Measurements from ENCODE around the gene ATP2A1.
"Not testable (repeated sequence)": the region's sequence is repeated elsewhere in the genome, so short reads cannot be mapped to it uniquely, and the experiment has no call there.

ATP2A1 gene

GRCh38 chr16:28910086-28911031, 32.1 kb downstream of the ATP2A1 start:
- no peak for DNase-seq (ENCODE audit: low read depth)

DNA sequence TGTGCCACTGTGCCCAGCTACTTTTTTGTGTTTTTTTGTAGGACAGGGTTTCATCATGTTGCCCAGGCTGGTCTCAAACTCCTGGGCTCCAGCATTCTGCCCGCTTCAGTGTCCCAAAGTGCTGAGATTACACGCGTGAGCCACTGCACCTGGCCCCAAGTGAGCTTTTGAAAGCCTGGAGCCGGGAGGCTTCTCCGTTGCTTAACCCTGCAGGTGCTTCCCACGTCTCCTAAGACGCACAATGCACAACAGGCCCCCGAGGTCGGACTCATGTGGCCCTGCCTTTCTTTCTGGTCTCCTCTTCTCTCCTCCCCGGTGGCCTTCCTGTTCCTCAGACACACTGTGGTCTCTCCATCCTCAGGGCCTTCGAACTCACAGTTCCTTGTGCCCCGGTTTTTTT, 34.3 kb downstream of the ATP2A1 start:
- DNase-seq (ENCODE audit: low read depth): no peak

DNA sequence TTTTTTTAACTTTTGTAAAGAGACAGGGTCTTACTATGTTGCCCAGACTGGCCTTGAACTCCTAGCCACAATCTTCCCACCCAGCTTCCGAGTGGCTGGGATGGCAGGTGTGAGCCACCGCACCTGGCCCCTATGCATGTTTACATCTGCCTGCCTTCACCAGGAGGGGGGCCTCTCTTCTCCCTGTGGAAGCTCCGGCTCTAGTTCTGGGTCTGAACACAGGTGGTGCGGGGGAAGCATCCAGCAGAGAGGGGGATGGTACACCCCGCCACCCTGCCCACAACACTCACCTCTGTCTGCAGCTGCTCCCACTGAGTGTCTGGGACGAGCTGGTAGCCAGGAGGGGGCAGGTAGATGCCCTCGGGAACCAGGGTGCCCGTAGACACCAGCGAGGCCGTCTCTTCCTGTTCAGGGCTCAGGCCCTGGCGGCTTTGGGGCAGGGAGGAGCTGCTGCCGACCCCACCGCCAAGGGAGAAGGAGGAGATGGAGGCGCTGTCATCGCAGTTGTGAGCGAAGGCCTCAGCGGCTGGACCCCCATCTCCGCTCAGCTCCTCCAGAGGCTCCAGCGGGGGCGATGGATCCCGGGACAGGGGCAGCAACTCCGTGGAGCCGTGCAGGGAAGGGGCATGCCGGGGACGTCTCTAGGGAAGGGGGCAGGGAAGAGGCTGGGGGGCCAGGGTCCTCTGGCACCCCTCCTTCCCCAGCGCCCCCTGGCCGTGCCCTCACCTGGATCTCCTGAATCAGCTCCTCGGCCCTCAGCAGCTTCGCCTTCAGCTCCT, 35.8 kb downstream of the ATP2A1 start:
- no peak for DNase-seq (ENCODE audit: low read depth)

DNA sequence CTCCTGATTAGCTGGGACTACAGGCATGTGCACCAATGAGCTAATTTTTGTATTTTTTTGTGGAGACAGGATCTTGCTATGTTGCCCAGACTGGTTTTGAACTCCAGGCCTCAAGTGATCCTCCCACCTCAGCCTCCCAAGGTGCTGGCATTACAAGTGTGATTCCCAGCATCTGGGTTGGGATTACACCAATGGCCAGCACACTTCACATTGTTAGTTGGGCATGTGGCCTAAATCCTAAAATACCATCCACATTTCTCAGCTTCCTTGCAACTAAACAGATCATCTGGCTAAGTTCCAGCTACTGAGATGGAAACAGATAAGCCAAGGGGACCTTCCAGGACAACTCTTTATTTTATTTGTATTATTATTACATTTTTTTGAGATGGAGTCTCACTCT, 36.9 kb downstream of the ATP2A1 start:
- DNase-seq (ENCODE audit: low read depth): no peak

GRCh38 chr16:28917095-28917494, 38.8 kb downstream of the ATP2A1 start:
- no peak for DNase-seq (ENCODE audit: low read depth)

DNA sequence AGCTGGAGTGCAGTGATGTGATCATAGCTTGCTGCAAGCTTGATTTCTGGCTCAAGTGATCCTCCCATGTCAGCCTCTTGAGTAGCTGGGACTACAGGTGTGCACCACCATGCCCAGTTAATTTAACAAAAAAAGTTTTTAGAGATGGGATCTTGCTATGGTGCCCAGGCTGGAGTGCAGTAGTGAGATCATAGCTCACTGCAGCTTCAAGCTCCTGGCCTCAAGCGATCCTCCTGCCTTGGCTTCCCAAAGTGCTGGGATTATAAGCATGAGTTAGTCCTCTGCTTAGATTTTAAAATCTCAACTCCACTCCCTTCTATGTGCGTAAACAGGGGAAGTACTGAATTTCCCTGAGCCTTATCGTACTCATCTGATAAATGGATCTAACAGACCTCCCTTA, 40.4 kb downstream of the ATP2A1 start:
- no peak for DNase-seq (ENCODE audit: low read depth)

DNA sequence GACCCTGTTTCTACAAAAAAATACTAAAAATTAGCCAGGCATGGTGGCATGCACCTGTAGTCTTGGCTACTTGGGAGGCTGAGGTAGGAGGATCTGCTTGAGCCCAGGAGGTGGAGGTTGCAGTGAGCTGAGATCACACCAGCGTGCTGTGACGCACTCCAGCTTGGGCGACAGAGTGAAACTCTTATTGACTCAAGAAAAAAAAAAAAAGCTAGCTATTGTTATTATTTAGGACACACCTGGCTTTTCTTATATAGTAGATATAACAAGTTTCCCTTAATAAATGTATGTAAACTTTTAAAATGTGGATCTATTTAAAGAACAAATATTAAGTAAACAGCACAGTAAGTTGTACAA, 44.9 kb downstream of the ATP2A1 start:
- DNase-seq (ENCODE audit: low read depth): no peak

DNA sequence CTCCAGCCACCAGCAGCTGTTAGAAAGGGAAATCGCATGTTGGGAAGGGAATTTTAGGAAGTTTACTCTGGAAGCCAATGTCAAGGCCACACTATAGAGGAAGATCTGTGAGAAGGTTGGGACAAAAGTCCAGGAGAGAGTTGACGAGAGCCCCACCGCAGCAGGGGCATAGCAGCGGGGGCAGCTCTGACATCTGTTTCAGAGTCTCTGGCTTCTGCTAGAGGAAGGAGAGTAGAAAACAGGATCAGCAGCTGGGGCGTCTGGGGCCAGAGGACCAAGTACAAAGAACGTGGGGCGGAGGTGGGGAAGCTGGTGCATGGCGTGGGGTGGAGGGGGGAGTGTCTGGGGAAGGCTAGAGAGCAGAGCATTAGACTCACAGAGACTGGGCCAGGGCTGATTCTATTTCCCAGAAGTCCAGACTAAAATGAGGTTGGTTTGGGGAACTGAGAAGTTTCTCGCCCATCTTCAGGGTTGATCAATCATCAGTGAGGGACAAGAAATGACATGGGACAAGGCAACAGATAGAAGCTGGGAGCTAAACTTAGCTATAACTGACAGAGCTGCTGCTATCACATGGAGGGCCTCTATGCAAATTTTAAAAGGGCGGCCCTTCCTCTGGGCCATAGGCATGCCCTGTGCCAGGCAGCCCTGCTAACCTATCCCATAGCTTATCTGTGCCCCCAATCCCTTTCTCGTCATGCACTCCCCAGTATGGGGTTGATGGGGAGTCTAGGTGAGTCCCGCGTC, 45.5 kb downstream of the ATP2A1 start:
- no peak for DNase-seq (ENCODE audit: low read depth)

GRCh38 chr16:28924399-28924761, 46.1 kb downstream of the ATP2A1 start:
- DNase-seq (ENCODE audit: low read depth): no peak

- peak; percentile 94 for DNase-seq (ENCODE audit: low read depth)
Observed at GRCh38 chr16:28924762-28925385, 46.6 kb downstream of the ATP2A1 start, which contains the start of gene RABEP2. TSS of gene RABEP2 (minus strand) at chr16:28925238. CDS start at chr16:28925163, 75 bp downstream.

DNA sequence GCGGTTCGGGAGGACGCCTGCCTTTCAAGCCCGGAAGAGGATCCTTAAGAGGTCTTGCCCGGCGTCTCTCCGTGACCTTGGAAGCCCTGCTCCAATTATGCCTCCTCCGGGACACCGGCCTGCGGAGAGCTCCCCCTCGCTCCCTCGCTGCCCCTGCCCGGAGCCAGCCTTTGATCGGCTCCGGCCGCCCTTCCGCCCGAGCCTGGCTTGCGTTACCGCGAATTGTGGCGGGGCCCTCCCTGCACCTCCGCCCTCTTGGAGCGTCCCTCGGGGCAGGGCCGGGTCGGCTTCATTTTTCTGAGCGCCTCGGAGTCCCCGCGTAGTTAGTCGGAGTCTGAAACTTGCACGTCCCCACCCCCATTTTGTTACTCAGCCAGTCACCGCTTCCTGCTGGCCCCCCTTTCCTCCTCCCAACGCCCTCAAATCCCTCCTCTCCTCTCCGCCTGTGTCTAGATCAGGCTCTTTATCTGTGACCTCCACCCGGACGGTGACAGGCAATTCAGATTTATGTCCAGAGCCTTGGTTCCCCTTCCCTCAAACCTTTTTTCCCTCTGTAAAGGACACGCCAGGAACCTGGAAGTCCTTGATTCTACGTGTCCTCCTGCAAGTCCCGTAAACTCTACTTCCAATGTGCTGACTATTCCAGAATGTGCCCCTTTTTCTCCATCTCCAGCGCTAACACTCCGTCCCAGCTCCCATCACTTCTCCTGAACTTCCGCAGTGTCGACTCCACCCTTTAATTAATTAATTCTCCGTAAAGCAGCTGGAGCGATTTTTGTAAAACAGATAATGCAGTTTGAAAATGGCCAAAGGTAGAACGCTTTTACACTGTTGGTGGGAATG, 47.3 kb downstream of the ATP2A1 start:
- DNase-seq (ENCODE audit: low read depth): peak; percentile 66

DNA sequence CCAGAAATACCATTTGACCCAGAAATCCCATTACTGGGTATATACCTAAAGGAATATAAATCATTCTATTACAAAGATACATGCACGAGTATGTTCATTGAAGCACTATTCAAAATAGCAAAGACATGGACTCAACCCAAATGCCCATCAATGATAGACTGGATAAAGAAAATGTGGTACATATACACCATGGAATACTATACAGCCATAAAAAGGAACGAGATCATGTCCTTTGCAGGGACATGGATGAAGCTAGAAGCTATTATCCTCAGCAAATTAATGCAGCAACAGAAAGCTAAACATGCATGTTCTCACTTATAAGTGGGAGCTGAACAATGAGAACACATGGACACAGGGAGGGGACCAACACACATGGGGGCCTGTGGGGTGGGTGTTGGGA, 48.0 kb downstream of the ATP2A1 start:
- not testable (repeated sequence) for DNase-seq (ENCODE audit: low read depth)

- DNase-seq (ENCODE audit: low read depth): no peak
Observed at GRCh38 chr16:28927815-28928214, 49.5 kb downstream of the ATP2A1 start.

DNA sequence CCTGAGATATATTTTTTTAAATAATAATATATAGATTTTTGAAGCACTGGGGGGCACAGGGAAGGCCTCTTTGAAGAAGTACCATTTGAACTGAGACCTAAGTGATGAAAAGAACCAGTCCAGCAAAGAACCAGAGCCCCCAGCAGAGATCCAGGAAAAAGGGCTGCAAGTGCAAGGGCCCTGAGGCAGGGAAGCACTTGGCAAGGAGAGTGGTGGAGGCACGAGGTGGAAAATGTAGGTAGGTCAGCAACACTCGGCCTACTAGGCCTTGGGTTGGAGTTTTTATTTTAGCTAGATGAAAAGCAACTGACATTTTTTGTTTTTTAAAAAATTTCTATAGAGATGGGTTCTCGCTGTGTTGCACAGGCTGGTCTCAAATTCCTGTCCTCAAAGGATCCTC, 51.9 kb downstream of the ATP2A1 start:
- DNase-seq (ENCODE audit: low read depth): no peak

- no peak for DNase-seq (ENCODE audit: low read depth)
Observed at GRCh38 chr16:28930652-28931051, 52.4 kb downstream of the ATP2A1 start.

DNA sequence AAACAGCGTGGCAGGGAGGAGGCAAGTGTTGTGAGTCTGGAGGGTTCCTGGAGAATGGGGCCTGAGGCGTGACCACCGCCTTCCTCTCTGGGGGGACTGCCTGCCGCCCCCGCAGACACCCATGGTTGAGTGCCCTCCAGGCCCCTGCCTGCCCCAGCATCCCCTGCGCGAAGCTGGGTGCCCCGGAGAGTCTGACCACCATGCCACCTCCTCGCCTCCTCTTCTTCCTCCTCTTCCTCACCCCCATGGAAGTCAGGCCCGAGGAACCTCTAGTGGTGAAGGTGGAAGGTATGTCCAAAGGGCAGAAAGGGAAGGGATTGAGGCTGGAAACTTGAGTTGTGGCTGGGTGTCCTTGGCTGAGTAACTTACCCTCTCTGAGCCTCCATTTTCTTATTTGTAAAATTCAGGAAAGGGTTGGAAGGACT, 53.5 kb downstream of the ATP2A1 start, which contains the start of gene CD19:
TSS of gene CD19 (plus strand) at position 171 of the 425 bp plus-strand sequence. CDS start at position 201, 30 bp downstream.
- no peak for DNase-seq (ENCODE audit: low read depth)

DNA sequence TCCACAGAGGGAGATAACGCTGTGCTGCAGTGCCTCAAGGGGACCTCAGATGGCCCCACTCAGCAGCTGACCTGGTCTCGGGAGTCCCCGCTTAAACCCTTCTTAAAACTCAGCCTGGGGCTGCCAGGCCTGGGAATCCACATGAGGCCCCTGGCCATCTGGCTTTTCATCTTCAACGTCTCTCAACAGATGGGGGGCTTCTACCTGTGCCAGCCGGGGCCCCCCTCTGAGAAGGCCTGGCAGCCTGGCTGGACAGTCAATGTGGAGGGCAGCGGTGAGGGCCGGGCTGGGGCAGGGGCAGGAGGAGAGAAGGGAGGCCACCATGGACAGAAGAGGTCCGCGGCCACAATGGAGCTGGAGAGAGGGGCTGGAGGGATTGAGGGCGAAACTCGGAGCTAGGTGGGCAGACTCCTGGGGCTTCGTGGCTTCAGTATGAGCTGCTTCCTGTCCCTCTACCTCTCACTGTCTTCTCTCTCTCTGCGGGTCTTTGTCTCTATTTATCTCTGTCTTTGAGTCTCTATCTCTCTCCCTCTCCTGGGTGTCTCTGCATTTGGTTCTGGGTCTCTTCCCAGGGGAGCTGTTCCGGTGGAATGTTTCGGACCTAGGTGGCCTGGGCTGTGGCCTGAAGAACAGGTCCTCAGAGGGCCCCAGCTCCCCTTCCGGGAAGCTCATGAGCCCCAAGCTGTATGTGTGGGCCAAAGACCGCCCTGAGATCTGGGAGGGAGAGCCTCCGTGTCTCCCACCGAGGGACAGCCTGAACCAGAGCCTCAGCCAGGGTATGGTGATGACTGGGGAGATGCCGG, 54.3 kb downstream of the ATP2A1 start:
- no peak for DNase-seq (ENCODE audit: low read depth)

GRCh38 chr16:28933171-28933570, 54.9 kb downstream of the ATP2A1 start:
- no peak for DNase-seq (ENCODE audit: low read depth)

DNA sequence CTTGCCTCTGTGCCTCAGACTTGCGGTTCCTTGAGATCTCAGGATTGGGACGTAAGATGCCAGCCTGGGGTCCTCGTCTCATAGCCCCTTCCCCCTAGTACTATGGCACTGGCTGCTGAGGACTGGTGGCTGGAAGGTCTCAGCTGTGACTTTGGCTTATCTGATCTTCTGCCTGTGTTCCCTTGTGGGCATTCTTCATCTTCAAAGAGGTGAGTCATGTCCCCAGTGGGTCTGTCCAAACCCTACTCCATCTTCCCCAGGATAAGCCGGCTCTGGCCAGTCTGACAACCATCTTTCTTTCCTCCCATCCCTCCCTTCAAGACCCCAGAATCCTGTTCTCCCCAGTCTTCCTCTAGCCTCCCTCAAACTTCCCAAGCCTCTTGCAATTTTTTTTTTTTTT, 57.1 kb downstream of the ATP2A1 start:
- no peak for DNase-seq (ENCODE audit: low read depth)

Data from activated T-cell treated with anti-CD3 and anti-CD28 coated beads for 1 hour (primary cell).